ENCODE data around the gene LRRC26. TPM values are rescaled to one million over a fixed set of nuclear protein-coding genes. Genes with fewer than 3 reads are reported as not detected.

Gene LRRC26
- total RNA-seq, 1 experiment from 2014 or later = 2.1 TPM

DNA sequence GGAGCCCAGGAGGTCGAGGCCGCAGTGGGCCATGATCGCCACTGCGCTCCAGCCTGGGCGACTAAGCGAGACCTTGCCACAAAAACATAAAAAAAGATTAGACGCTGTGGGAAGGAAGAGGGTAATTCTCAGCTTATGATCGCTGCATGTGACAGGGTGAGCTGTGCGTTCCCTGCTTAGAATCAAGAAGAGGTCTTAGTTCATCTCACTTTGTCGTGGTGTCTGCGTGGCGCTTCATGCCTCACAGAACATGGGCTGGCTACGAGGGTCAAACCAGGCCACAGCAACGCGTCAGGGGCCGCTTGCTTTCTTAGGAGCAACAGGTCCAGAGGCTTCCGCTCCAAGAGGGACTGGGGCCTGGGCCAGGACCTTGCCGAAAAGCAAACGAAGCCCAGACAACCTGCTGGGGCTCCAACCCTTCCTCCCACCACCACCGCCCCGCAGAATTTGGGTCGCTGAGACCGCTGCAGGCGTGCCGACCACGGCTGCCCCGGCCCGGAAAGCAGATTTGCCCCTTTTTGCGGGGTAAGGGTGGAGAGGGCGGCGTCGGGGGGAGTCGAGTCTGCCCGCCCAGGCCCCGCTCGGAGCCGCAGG, 40.9 kb downstream of the LRRC26 start (continued):
- TF ChIP-seq, protein P1, sequence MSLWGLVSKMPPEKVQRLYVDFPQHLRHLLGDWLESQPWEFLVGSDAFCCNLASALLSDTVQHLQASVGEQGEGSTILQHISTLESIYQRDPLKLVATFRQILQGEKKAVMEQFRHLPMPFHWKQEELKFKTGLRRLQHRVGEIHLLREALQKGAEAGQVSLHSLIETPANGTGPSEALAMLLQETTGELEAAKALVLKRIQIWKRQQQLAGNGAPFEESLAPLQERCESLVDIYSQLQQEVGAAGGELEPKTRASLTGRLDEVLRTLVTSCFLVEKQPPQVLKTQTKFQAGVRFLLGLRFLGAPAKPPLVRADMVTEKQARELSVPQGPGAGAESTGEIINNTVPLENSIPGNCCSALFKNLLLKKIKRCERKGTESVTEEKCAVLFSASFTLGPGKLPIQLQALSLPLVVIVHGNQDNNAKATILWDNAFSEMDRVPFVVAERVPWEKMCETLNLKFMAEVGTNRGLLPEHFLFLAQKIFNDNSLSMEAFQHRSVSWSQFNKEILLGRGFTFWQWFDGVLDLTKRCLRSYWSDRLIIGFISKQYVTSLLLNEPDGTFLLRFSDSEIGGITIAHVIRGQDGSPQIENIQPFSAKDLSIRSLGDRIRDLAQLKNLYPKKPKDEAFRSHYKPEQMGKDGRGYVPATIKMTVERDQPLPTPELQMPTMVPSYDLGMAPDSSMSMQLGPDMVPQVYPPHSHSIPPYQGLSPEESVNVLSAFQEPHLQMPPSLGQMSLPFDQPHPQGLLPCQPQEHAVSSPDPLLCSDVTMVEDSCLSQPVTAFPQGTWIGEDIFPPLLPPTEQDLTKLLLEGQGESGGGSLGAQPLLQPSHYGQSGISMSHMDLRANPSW (CRISPR knock-in tag; conservative IDR thresholded peaks at IDR 0.05; ENCODE audit: low read depth) = no peak
- TF ChIP-seq, protein P2, sequence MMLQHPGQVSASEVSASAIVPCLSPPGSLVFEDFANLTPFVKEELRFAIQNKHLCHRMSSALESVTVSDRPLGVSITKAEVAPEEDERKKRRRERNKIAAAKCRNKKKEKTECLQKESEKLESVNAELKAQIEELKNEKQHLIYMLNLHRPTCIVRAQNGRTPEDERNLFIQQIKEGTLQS (CRISPR knock-in tag; conservative IDR thresholded peaks at IDR 0.05) = no peak
- TF ChIP-seq GRHL2 (CRISPR knock-in tag; IDR thresholded peaks at IDR 0.05; ENCODE audit: insufficient replicate concordance, severe bottlenecking) (no peak), JAZF1 (CRISPR knock-in tag; IDR thresholded peaks at IDR 0.05) (no peak), TP53 (CRISPR knock-in tag; IDR thresholded peaks at IDR 0.05) (no peak), KAT7 (CRISPR knock-in tag; IDR thresholded peaks at IDR 0.05; ENCODE audit: borderline replicate concordance) (no peak)
- TF ChIP-seq, protein P3, sequence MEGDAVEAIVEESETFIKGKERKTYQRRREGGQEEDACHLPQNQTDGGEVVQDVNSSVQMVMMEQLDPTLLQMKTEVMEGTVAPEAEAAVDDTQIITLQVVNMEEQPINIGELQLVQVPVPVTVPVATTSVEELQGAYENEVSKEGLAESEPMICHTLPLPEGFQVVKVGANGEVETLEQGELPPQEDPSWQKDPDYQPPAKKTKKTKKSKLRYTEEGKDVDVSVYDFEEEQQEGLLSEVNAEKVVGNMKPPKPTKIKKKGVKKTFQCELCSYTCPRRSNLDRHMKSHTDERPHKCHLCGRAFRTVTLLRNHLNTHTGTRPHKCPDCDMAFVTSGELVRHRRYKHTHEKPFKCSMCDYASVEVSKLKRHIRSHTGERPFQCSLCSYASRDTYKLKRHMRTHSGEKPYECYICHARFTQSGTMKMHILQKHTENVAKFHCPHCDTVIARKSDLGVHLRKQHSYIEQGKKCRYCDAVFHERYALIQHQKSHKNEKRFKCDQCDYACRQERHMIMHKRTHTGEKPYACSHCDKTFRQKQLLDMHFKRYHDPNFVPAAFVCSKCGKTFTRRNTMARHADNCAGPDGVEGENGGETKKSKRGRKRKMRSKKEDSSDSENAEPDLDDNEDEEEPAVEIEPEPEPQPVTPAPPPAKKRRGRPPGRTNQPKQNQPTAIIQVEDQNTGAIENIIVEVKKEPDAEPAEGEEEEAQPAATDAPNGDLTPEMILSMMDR (IDR thresholded peaks at IDR 0.05) = no peak
- TF ChIP-seq, protein P4, sequence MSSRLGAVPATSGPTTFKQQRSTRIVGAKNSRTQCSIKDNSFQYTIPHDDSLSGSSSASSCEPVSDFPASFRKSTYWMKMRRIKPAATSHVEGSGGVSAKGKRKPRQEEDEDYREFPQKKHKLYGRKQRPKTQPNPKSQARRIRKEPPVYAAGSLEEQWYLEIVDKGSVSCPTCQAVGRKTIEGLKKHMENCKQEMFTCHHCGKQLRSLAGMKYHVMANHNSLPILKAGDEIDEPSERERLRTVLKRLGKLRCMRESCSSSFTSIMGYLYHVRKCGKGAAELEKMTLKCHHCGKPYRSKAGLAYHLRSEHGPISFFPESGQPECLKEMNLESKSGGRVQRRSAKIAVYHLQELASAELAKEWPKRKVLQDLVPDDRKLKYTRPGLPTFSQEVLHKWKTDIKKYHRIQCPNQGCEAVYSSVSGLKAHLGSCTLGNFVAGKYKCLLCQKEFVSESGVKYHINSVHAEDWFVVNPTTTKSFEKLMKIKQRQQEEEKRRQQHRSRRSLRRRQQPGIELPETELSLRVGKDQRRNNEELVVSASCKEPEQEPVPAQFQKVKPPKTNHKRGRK (CRISPR knock-in tag; IDR thresholded peaks at IDR 0.05; ENCODE audit: borderline replicate concordance) = no peak

DNA sequence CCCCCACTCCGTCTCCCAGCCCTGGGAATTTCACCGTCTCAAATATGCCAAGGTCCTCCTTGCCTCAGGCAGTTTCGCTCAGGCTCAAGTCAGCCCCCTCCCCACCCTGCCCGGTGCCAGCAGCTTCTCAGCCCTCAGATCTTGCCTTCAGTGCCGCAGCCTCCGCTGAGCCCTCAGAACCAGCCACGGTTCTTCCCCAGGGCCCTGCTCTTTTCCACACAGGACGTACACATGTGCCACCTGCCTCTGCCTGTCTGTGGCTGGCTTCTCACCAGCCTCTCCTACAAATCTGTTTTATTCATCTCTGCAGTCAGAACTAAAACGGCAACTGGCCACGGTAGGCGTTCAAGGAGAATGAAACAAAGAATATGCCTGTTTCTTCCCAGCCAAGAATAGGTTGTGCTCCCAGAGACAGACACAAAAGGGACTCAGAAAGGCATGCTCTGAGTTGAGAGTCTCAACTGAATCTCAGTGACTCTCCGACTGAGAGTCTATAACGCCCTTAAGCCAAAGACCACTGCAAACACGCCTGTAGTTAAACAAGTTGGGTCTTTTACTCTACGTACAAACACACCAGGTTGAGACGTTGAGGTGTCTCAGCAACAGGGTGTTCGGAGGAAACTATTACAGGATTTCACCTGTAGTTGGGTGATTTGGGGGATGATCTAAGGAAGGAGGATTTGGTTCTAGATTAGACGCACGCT, 41.5 kb downstream of the LRRC26 start:
- ChIA-PET POLR2A (no interaction called here), CTCF (interaction anchor here (0.6 to 1.5 kb wide), 3 partner anchors 10 to 109 kb away, joined by 3 to 6 read pairs (median 4); no protein-coding TSS in a partner anchor)
- TF ChIP-seq, protein P5, sequence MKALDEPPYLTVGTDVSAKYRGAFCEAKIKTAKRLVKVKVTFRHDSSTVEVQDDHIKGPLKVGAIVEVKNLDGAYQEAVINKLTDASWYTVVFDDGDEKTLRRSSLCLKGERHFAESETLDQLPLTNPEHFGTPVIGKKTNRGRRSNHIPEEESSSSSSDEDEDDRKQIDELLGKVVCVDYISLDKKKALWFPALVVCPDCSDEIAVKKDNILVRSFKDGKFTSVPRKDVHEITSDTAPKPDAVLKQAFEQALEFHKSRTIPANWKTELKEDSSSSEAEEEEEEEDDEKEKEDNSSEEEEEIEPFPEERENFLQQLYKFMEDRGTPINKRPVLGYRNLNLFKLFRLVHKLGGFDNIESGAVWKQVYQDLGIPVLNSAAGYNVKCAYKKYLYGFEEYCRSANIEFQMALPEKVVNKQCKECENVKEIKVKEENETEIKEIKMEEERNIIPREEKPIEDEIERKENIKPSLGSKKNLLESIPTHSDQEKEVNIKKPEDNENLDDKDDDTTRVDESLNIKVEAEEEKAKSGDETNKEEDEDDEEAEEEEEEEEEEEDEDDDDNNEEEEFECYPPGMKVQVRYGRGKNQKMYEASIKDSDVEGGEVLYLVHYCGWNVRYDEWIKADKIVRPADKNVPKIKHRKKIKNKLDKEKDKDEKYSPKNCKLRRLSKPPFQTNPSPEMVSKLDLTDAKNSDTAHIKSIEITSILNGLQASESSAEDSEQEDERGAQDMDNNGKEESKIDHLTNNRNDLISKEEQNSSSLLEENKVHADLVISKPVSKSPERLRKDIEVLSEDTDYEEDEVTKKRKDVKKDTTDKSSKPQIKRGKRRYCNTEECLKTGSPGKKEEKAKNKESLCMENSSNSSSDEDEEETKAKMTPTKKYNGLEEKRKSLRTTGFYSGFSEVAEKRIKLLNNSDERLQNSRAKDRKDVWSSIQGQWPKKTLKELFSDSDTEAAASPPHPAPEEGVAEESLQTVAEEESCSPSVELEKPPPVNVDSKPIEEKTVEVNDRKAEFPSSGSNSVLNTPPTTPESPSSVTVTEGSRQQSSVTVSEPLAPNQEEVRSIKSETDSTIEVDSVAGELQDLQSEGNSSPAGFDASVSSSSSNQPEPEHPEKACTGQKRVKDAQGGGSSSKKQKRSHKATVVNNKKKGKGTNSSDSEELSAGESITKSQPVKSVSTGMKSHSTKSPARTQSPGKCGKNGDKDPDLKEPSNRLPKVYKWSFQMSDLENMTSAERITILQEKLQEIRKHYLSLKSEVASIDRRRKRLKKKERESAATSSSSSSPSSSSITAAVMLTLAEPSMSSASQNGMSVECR (CRISPR knock-in tag; IDR thresholded peaks at IDR 0.05; ENCODE audit: borderline replicate concordance) = no peak
- TF ChIP-seq ZNF121 (CRISPR knock-in tag; IDR thresholded peaks at IDR 0.05) = no peak
- TF ChIP-seq, protein P6, sequence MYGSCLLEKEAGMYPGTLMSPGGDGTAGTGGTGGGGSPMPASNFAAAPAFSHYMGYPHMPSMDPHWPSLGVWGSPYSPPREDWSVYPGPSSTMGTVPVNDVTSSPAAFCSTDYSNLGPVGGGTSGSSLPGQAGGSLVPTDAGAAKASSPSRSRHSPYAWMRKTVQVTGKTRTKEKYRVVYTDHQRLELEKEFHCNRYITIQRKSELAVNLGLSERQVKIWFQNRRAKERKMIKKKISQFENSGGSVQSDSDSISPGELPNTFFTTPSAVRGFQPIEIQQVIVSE (CRISPR knock-in tag; IDR thresholded peaks at IDR 0.05; ENCODE audit: borderline replicate concordance) = no peak
- Mint-ChIP-seq H3K27me3 (ENCODE audit: low read depth) (peaks cover 19% of the 10 kb centered on the region), H3K4me3 (peak overlapping the region; percentile 78), H3K9me3 (no peaks in the 10 kb centered on the region), H3K4me1 (peaks cover 14% of the 10 kb centered on the region), H3K27ac (peak overlapping the region; percentile 60; the same call in 1 of the 2 replicates), H3K36me3 (no peaks in the 10 kb centered on the region)
- no peak for ATAC-seq
- DNase-seq (ENCODE audit: low spot score) = no peak
